Measurements from ENCODE around the gene HOXB1. TPM values are rescaled to one million over a fixed set of nuclear protein-coding genes. Genes with fewer than 3 reads are reported as not detected.

HOXB1 gene
- total and polyA plus RNA-seq, 5 donors from 2014 or later: not detected

DNA sequence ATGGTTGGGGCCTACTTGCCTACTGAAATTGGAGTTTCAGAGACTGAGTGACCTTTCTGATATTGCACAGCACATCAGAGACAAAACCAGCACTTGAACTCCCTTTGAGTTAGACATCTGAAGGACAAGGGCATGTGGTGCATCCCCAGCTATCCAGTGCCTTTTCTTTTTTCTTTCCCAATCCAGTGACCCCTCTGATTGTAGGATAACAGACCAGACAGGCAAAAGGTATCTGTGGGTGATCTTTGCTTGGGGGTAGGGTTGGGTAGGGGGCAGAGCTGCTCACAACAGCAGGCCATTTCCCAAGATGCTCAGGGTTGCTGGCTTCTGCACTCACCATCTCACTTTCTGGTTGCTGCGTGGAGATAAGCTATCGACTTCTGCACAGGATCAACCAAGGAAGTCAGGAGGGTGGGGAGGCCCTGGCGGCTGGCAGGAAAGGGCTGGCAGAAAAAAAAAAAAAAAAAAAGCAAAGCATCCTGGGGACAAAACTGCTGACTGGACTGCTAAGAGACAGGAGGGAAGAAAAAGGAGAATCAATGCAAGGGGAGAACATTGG lies 42.2 kb downstream of the HOXB1 start:
- H3K9me3 ChIP-seq (ENCODE audit: control insufficient read depth in 2 of 2, low read length in 2 of 2): no peaks in the 10 kb centered on the region
- Mint-ChIP-seq H3K4me3 (peak overlapping the region in 1 of 4 donors; percentile 43), H3K27ac (no peak overlapping the region), H3K9me3 (peaks cover 0 to 1% (median 0%) of the 10 kb centered on the region in 7 donors), H3K27me3 (peaks cover 18% of the 10 kb centered on the region), H3K4me1 (peaks cover 0 to 16% (median 8%) of the 10 kb centered on the region in 4 donors), H3K36me3 (peaks cover 4% of the 10 kb centered on the region)
- no peak overlapping the region for H3K27ac ChIP-seq (ENCODE audit: insufficient read depth, low read length, poor library complexity, severe bottlenecking)
- no peak for ATAC-seq (ENCODE audit: low read depth in 2 of 2)
- H3K36me3 ChIP-seq (ENCODE audit: control insufficient read depth, insufficient read depth, low read length): no peaks in the 10 kb centered on the region
- peaks cover 22% of the 10 kb centered on the region for H3K4me1 ChIP-seq (ENCODE audit: control insufficient read depth, insufficient read depth, low read length, poor library complexity, severe bottlenecking)
- no peaks in the 10 kb centered on the region for H3K27me3 ChIP-seq (ENCODE audit: control insufficient read depth, insufficient read depth, low read length)
- H3K4me3 ChIP-seq (ENCODE audit: low read depth, low read length): no peak overlapping the region
- DNase-seq: peak in 1 of 3 donors; percentile 64

DNA sequence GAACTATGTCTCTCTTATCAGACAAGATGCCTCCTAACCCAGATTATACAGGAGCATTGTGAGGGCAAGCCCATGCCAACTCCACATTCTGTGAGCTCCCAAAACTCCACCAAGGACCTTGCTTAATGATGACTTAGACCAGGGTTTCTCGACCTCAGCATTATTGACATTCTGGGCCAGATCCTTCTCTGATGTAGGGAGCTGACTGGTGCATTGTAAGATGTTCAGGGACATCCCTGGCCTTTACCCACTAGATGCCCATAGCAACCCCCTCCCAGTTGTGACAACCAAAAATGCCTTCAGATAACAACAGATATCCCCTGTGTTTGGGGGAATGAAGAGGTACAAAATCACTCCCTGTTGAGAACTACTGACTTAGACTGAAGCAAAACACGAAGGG lies 43.6 kb downstream of the HOXB1 start:
- no peaks in the 10 kb centered on the region for H3K36me3 ChIP-seq (ENCODE audit: control insufficient read depth, insufficient read depth, low read length)
- H3K4me1 Mint-ChIP-seq: peaks cover 0 to 16% (median 6%) of the 10 kb centered on the region in 4 donors
- H3K9me3 ChIP-seq (ENCODE audit: control insufficient read depth in 2 of 2, low read length in 2 of 2): no peaks in the 10 kb centered on the region
- H3K27me3 ChIP-seq (ENCODE audit: control insufficient read depth, insufficient read depth, low read length): no peaks in the 10 kb centered on the region
- peaks cover 0 to 1% (median 0%) of the 10 kb centered on the region in 7 donors for H3K9me3 Mint-ChIP-seq
- H3K4me3 Mint-ChIP-seq: no peak overlapping the region
- DNase-seq (no peak), ATAC-seq (ENCODE audit: low read depth in 2 of 2) (no peak)
- H3K27ac ChIP-seq (ENCODE audit: insufficient read depth, low read length, poor library complexity, severe bottlenecking): no peak overlapping the region
- peaks cover 4% of the 10 kb centered on the region for H3K36me3 Mint-ChIP-seq
- no peak overlapping the region for H3K4me3 ChIP-seq (ENCODE audit: low read depth, low read length)
- peaks cover 11% of the 10 kb centered on the region for H3K4me1 ChIP-seq (ENCODE audit: control insufficient read depth, insufficient read depth, low read length, poor library complexity, severe bottlenecking)
- H3K27me3 Mint-ChIP-seq: peaks cover 10% of the 10 kb centered on the region
- no peak overlapping the region for H3K27ac Mint-ChIP-seq

DNA sequence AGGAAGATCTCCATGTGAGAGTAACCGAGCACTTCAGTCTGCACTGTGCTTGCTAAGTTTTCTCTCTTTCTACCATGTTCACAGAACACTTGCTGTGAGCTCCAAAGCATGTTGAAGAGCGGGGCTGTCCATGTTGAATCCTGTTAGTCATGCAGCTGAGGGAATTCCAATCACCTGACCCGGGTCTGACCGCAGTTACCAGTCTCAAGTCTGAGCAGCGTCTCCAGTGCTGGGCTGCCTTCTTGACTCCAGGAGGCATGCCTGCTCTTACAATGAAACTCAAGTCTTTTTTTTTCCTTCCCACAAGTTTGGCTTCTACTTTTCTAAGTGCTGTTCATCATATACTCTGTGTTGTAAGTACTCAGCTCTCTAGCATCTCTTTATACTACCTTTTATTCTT lies 44.3 kb downstream of the HOXB1 start:
- ATAC-seq (ENCODE audit: low read depth in 2 of 2) (no peak), DNase-seq (no peak)
- peak overlapping the region in 1 of 3 donors; percentile 53 for H3K27ac Mint-ChIP-seq
- Histone ChIP-seq H3K9me3 (ENCODE audit: control insufficient read depth in 2 of 2, low read length in 2 of 2) (no peaks in the 10 kb centered on the region), H3K36me3 (ENCODE audit: control insufficient read depth, insufficient read depth, low read length) (no peaks in the 10 kb centered on the region), H3K4me1 (ENCODE audit: control insufficient read depth, insufficient read depth, low read length, poor library complexity, severe bottlenecking) (peaks cover 6% of the 10 kb centered on the region), H3K27ac (ENCODE audit: insufficient read depth, low read length, poor library complexity, severe bottlenecking) (no peak overlapping the region), H3K27me3 (ENCODE audit: control insufficient read depth, insufficient read depth, low read length) (no peaks in the 10 kb centered on the region), H3K4me3 (ENCODE audit: low read depth, low read length) (no peak overlapping the region)
- H3K4me1 Mint-ChIP-seq: peaks cover 0 to 16% (median 5%) of the 10 kb centered on the region in 4 donors
- H3K36me3 Mint-ChIP-seq: peaks cover 4% of the 10 kb centered on the region
- peaks cover 0 to 1% (median 0%) of the 10 kb centered on the region in 7 donors for H3K9me3 Mint-ChIP-seq
- peak overlapping the region in 1 of 4 donors; percentile 29 for H3K4me3 Mint-ChIP-seq
- peaks cover 10% of the 10 kb centered on the region for H3K27me3 Mint-ChIP-seq

DNA sequence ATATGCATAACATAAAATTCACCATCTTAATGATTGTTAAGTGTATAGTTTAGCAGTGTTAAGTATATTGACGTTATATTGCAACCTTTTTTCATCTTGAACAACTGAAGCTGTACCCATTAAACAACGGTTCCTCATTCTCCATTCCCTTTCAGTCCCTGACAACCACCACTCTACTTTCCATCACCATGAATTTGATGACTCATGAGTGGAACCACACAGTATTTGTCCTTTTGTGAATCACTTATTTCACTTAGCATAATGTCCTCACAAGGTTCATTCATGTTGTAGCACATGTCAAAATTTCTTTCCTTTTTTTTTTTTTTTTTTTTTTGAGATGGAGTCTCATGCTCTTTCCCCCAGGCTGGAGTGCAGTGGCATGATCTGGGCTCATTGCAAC lies 46.0 kb downstream of the HOXB1 start:
- Histone ChIP-seq H3K9me3 (ENCODE audit: control insufficient read depth in 2 of 2, low read length in 2 of 2) (no peaks in the 10 kb centered on the region), H3K27ac (ENCODE audit: insufficient read depth, low read length, poor library complexity, severe bottlenecking) (no peak overlapping the region), H3K27me3 (ENCODE audit: control insufficient read depth, insufficient read depth, low read length) (no peaks in the 10 kb centered on the region), H3K36me3 (ENCODE audit: control insufficient read depth, insufficient read depth, low read length) (no peaks in the 10 kb centered on the region), H3K4me3 (ENCODE audit: low read depth, low read length) (no peak overlapping the region), H3K4me1 (ENCODE audit: control insufficient read depth, insufficient read depth, low read length, poor library complexity, severe bottlenecking) (peaks cover 4% of the 10 kb centered on the region)
- Mint-ChIP-seq H3K9me3 (peaks cover 0 to 1% (median 0%) of the 10 kb centered on the region in 7 donors), H3K4me3 (no peak overlapping the region), H3K27me3 (peaks cover 10% of the 10 kb centered on the region), H3K4me1 (peaks cover 0 to 16% (median 5%) of the 10 kb centered on the region in 4 donors), H3K27ac (no peak overlapping the region), H3K36me3 (peaks cover 4% of the 10 kb centered on the region)
- DNase-seq (no peak), ATAC-seq (ENCODE audit: low read depth in 2 of 2) (no peak)

DNA sequence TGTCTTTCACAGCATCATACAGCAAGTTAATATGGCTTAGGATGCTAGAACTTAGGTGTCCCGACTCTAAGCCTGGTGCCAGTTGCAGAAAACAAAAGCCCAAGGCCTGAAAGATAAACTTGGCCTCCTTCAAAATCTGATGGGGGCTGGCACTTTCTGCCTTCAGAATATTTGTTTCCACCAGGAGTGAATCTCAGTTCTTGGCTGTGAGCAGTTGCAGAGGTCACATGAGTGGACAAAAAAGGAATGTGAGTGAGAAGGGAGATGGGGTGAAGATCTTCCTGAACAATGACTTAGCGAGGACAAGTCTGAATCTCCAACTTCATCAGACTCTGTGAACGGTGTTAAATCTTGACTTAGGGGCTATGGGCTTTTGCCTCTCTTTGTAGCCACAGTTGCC lies 46.6 kb downstream of the HOXB1 start:
- peaks cover 4% of the 10 kb centered on the region for H3K4me1 ChIP-seq (ENCODE audit: control insufficient read depth, insufficient read depth, low read length, poor library complexity, severe bottlenecking)
- H3K36me3 ChIP-seq (ENCODE audit: control insufficient read depth, insufficient read depth, low read length): no peaks in the 10 kb centered on the region
- H3K27ac ChIP-seq (ENCODE audit: insufficient read depth, low read length, poor library complexity, severe bottlenecking): no peak overlapping the region
- H3K4me3 ChIP-seq (ENCODE audit: low read depth, low read length): no peak overlapping the region
- H3K27me3 ChIP-seq (ENCODE audit: control insufficient read depth, insufficient read depth, low read length): no peaks in the 10 kb centered on the region
- Mint-ChIP-seq H3K36me3 (peaks cover 4% of the 10 kb centered on the region), H3K4me3 (peak overlapping the region in 1 of 4 donors; percentile 27), H3K27me3 (peaks cover 10% of the 10 kb centered on the region), H3K9me3 (peaks cover 0 to 1% (median 0%) of the 10 kb centered on the region in 7 donors), H3K27ac (peak overlapping the region in 1 of 3 donors; percentile 20), H3K4me1 (peaks cover 0 to 16% (median 3%) of the 10 kb centered on the region in 4 donors)
- ATAC-seq (ENCODE audit: low read depth in 2 of 2) (no peak), DNase-seq (no peak)
- H3K9me3 ChIP-seq (ENCODE audit: control insufficient read depth in 2 of 2, low read length in 2 of 2): no peaks in the 10 kb centered on the region

DNA sequence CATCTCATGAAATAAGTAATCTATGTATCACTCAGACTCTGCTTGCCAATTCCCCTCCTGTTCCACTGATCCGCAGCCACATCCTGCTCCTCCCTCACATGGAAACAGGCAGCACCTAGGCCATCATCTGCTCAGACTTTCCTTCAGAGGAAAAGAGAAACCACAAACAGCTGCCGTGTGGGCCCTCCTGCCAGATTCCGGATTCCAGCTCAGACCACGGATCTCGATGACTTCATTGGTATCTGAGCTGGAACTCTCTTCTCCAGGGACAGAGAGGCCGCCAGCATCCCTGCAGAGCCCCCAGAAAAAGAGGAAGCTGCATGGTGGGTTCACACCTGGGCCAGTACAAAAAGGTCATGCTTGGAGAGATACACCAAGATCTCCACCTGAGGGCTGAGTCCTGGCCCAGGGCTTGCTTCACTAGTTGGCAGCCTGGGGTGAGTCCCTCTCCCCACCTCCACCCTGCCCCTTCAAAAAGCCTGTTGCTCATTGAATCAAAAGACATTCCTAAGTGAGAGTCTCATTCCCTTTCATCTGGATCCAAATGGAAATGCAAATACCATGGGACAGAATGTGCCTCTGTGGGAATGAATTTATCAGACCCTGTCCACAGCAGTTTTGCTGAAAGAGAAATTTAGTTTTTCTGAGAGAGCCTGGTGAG lies 47.2 kb downstream of the HOXB1 start:
- Mint-ChIP-seq H3K36me3 (peaks cover 4% of the 10 kb centered on the region), H3K4me3 (no peak overlapping the region), H3K4me1 (peaks cover 0 to 16% (median under 1%) of the 10 kb centered on the region in 4 donors), H3K9me3 (peaks cover 0 to 1% (median 0%) of the 10 kb centered on the region in 7 donors), H3K27ac (no peak overlapping the region), H3K27me3 (peaks cover 10% of the 10 kb centered on the region)
- Histone ChIP-seq H3K4me3 (ENCODE audit: low read depth, low read length) (no peak overlapping the region), H3K36me3 (ENCODE audit: control insufficient read depth, insufficient read depth, low read length) (no peaks in the 10 kb centered on the region), H3K27ac (ENCODE audit: insufficient read depth, low read length, poor library complexity, severe bottlenecking) (no peak overlapping the region), H3K4me1 (ENCODE audit: control insufficient read depth, insufficient read depth, low read length, poor library complexity, severe bottlenecking) (peaks cover under 1% of the 10 kb centered on the region), H3K27me3 (ENCODE audit: control insufficient read depth, insufficient read depth, low read length) (no peaks in the 10 kb centered on the region), H3K9me3 (ENCODE audit: control insufficient read depth in 2 of 2, low read length in 2 of 2) (no peaks in the 10 kb centered on the region)
- ATAC-seq (ENCODE audit: low read depth in 2 of 2) (no peak), DNase-seq (no peak)

- H3K4me1 Mint-ChIP-seq: peaks cover 0 to 18% (median 2%) of the 10 kb centered on the region in 4 donors
- ATAC-seq (ENCODE audit: low read depth in 2 of 2): no peak
These were observed 47.8 kb downstream of the HOXB1 start for GRCh38 chr17:48483004-48483403.

More at GRCh38 chr17:48483004-48483403, 47.8 kb downstream of the HOXB1 start:
- H3K4me1 ChIP-seq (ENCODE audit: control insufficient read depth, insufficient read depth, low read length, poor library complexity, severe bottlenecking): no peaks in the 10 kb centered on the region
- H3K9me3 ChIP-seq (ENCODE audit: control insufficient read depth in 2 of 2, low read length in 2 of 2): no peaks in the 10 kb centered on the region
- Mint-ChIP-seq H3K36me3 (peaks cover 4% of the 10 kb centered on the region), H3K27ac (no peak overlapping the region), H3K27me3 (peaks cover 10% of the 10 kb centered on the region), H3K9me3 (peaks cover 0 to 1% (median 0%) of the 10 kb centered on the region in 7 donors), H3K4me3 (no peak overlapping the region)
- H3K27me3 ChIP-seq (ENCODE audit: control insufficient read depth, insufficient read depth, low read length): no peaks in the 10 kb centered on the region
- no peak overlapping the region for H3K27ac ChIP-seq (ENCODE audit: insufficient read depth, low read length, poor library complexity, severe bottlenecking)
- DNase-seq: no peak
- no peaks in the 10 kb centered on the region for H3K36me3 ChIP-seq (ENCODE audit: control insufficient read depth, insufficient read depth, low read length)
- H3K4me3 ChIP-seq (ENCODE audit: low read depth, low read length): no peak overlapping the region
